Trophoblast cell (in vitro differentiated cells and primary cell): ENCODE data around the gene RHOG.

ENCODE experiments used
- DNase-seq, 2 donors: peaks; one replicate each; pipeline ENCODE4 v3.0.0-alpha.2; 2016
- H2AFZ ChIP-seq: 2 replicates; pipeline ENCODE4 v1.6.1; 2013; ENCODE audit warnings: low read length, moderate library complexity, mild to moderate bottlenecking; ENCODE audit not compliant: insufficient read depth, poor library complexity
- H2AK5ac ChIP-seq: 2 replicates; pipeline ENCODE4 v1.6.1; 2013; ENCODE audit warnings: mild to moderate bottlenecking, low read length
- H2BK120ac ChIP-seq: 2 replicates; pipeline ENCODE4 v1.6.1; 2013; ENCODE audit warnings: low read length, mild to moderate bottlenecking, moderate library complexity; ENCODE audit not compliant: insufficient read depth, poor library complexity
- H2BK12ac ChIP-seq: 2 replicates; pipeline ENCODE4 v1.6.1; 2013; ENCODE audit warnings: mild to moderate bottlenecking, low read length, moderate library complexity
- H2BK5ac ChIP-seq: 2 replicates; pipeline ENCODE4 v1.6.1; 2013; ENCODE audit warnings: low read length, low read depth, moderate library complexity, mild to moderate bottlenecking; ENCODE audit not compliant: poor library complexity
- H3K14ac ChIP-seq: 2 replicates; pipeline ENCODE4 v1.6.1; 2013; ENCODE audit warnings: mild to moderate bottlenecking, low read length
- H3K18ac ChIP-seq: 2 replicates; pipeline ENCODE4 v1.6.1; 2013; ENCODE audit warnings: mild to moderate bottlenecking, low read length
- H3K23ac ChIP-seq: 2 replicates; pipeline ENCODE4 v1.6.1; 2013; ENCODE audit warnings: low read length
- H3K27ac ChIP-seq: 2 replicates; pipeline ENCODE4 v1.5.1; 2013; ENCODE audit warnings: low read depth, mild to moderate bottlenecking, inconsistent platforms, low read length, moderate library complexity
- H3K27me3 ChIP-seq: 2 replicates; pipeline ENCODE4 v1.6.1; 2013; ENCODE audit warnings: inconsistent platforms, mild to moderate bottlenecking, low read length, moderate library complexity; ENCODE audit not compliant: insufficient read depth
- H3K36me3 ChIP-seq, 2 experiments: 1 replicate in 1 of 2; 2 replicates in 1 of 2; pipeline ENCODE4 v1.6.1; 2013; ENCODE audit warnings: low read length in 2 of 2, mild to moderate bottlenecking in 2 of 2, moderate library complexity in 1 of 2; ENCODE audit not compliant: insufficient read depth in 2 of 2, control insufficient read depth in 1 of 2
- H3K4ac ChIP-seq: 2 replicates; pipeline ENCODE4 v1.6.1; 2013; ENCODE audit warnings: low read depth, mild to moderate bottlenecking, low read length, moderate library complexity
- H3K4me1 ChIP-seq, 2 experiments: 1 replicate in 1 of 2; 2 replicates in 1 of 2; pipeline ENCODE4 v1.6.1; 2013; ENCODE audit warnings: low read length in 2 of 2, mild to moderate bottlenecking in 2 of 2, moderate library complexity in 1 of 2; ENCODE audit not compliant: insufficient read depth in 2 of 2, control insufficient read depth in 1 of 2
- H3K4me2 ChIP-seq: 2 replicates; pipeline ENCODE4 v1.6.1; 2013; ENCODE audit warnings: inconsistent platforms, mild to moderate bottlenecking, low read length, moderate library complexity
- H3K4me3 ChIP-seq: 2 replicates; pipeline ENCODE4 v1.5.1; 2013; ENCODE audit warnings: mild to moderate bottlenecking, low read depth, low read length, inconsistent platforms
- H3K79me1 ChIP-seq: one replicate; pipeline ENCODE4 v1.6.1; 2013; ENCODE audit warnings: low read length
- H3K79me2 ChIP-seq: 2 replicates; pipeline ENCODE4 v1.6.1; 2013; ENCODE audit warnings: low read length, mild to moderate bottlenecking; ENCODE audit not compliant: control insufficient read depth, insufficient read depth, poor library complexity
- H3K9ac ChIP-seq: 2 replicates; pipeline ENCODE4 v1.6.1; 2013; ENCODE audit warnings: mild to moderate bottlenecking, low read length
- H3K9me3 ChIP-seq: 2 replicates; pipeline ENCODE4 v1.6.1; 2013; ENCODE audit warnings: low read depth, mild to moderate bottlenecking, control low read depth, inconsistent platforms, low read length; ENCODE audit not compliant: insufficient read depth
- H4K12ac ChIP-seq: 2 replicates; pipeline ENCODE4 v1.6.1; 2013; ENCODE audit warnings: low read depth, mild to moderate bottlenecking, low read length, moderate library complexity
- H4K8ac ChIP-seq: 2 replicates; pipeline ENCODE4 v1.6.1; 2013; ENCODE audit warnings: low read depth, mild to moderate bottlenecking, low read length, moderate library complexity
- H4K91ac ChIP-seq: one replicate; pipeline ENCODE4 v1.6.1; 2013; ENCODE audit warnings: low read depth, mild to moderate bottlenecking, low read length, moderate library complexity
- WGBS: extraction: QIAGEN DNeasy Blood & Tissue Kit; methylation state at CpG from one replicate; pipeline ENCODE4 v1.1.7; 2013; ENCODE audit warnings: missing lambda C conversion rate; ENCODE audit not compliant: insufficient read length, insufficient coverage; ENCODE audit errors: extremely low coverage; 5-methylcytosine and 5-hydroxymethylcytosine counted together

RHOG gene

GRCh38 chr11:3833449-3833848, 7.3 kb downstream of the RHOG start:
- Histone ChIP-seq H3K9ac (no peak overlapping the region), H3K36me3 (peaks cover 7 to 15% of the 10 kb centered on the region in 2 experiments), H3K18ac (no peak overlapping the region), H3K4ac (no peak overlapping the region), H3K4me2 (no peak overlapping the region), H2AFZ (no peak overlapping the region), H2BK12ac (no peak overlapping the region), H3K23ac (no peak overlapping the region), H3K4me1 (peaks cover 7 to 19% of the 10 kb centered on the region in 2 experiments), H3K27me3 (no peaks in the 10 kb centered on the region), H3K27ac (no peak overlapping the region), H3K9me3 (no peaks in the 10 kb centered on the region), H4K8ac (no peak overlapping the region), H3K14ac (no peak overlapping the region), H2BK120ac (no peak overlapping the region), H3K79me1 (no peaks in the 10 kb centered on the region), H3K79me2 (peaks cover 4% of the 10 kb centered on the region), H3K4me3 (no peak overlapping the region), H2AK5ac (no peak overlapping the region), H4K12ac (no peak overlapping the region), H2BK5ac (no peak overlapping the region), H4K91ac (no peak overlapping the region)
- WGBS = no CpG with 5 or more reads among the region's 2 CpGs
- DNase-seq = no peak

GRCh38 chr11:3832816-3833215, 7.9 kb downstream of the RHOG start:
- no peak overlapping the region for H3K4me3 ChIP-seq
- WGBS = no CpG with 5 or more reads among the region's 2 CpGs
- H4K91ac ChIP-seq = no peak overlapping the region

GRCh38 chr11:3831378-3832239, 9.2 kb downstream of the RHOG start:
- Histone ChIP-seq H3K4ac (peak overlapping the region; percentile 4), H2BK12ac (no peak overlapping the region), H3K79me2 (peaks cover 2% of the 10 kb centered on the region), H3K36me3 (peaks cover 22 to 31% of the 10 kb centered on the region in 2 experiments), H4K12ac (no peak overlapping the region), H3K18ac (no peak overlapping the region), H4K8ac (no peak overlapping the region), H3K27me3 (no peaks in the 10 kb centered on the region), H2BK120ac (no peak overlapping the region), H3K9ac (no peak overlapping the region), H2BK5ac (no peak overlapping the region), H2AK5ac (no peak overlapping the region), H3K79me1 (no peaks in the 10 kb centered on the region), H2AFZ (no peak overlapping the region), H3K4me2 (no peak overlapping the region), H3K4me3 (no peak overlapping the region), H3K23ac (no peak overlapping the region), H3K14ac (no peak overlapping the region), H3K27ac (no peak overlapping the region), H3K4me1 (peaks cover 0 to 9% of the 10 kb centered on the region in 2 experiments), H3K9me3 (no peaks in the 10 kb centered on the region), H4K91ac (no peak overlapping the region)
- no peak for DNase-seq
- no CpG with 5 or more reads among the region's 13 CpGs for WGBS

More at GRCh38 chr11:3832816-3833215, 7.9 kb downstream of the RHOG start:
- H3K79me2 ChIP-seq = peaks cover 4% of the 10 kb centered on the region
- H3K27ac ChIP-seq = no peak overlapping the region
- H3K18ac ChIP-seq = no peak overlapping the region
- H3K9ac ChIP-seq = no peak overlapping the region
- H2AFZ ChIP-seq = no peak overlapping the region
- H2AK5ac ChIP-seq = no peak overlapping the region
- no peak for DNase-seq
- H3K14ac ChIP-seq = no peak overlapping the region
- H3K27me3 ChIP-seq = no peaks in the 10 kb centered on the region
- no peak overlapping the region for H2BK5ac ChIP-seq
- no peak overlapping the region for H3K23ac ChIP-seq
- no peak overlapping the region for H4K8ac ChIP-seq
- no peaks in the 10 kb centered on the region for H3K79me1 ChIP-seq
- peaks cover 10 to 18% of the 10 kb centered on the region in 2 experiments for H3K36me3 ChIP-seq
- H2BK120ac ChIP-seq = no peak overlapping the region
- H3K4me2 ChIP-seq = no peak overlapping the region
- no peak overlapping the region for H3K4ac ChIP-seq
- H3K9me3 ChIP-seq = no peaks in the 10 kb centered on the region
- H3K4me1 ChIP-seq = peaks cover 5 to 15% of the 10 kb centered on the region in 2 experiments
- no peak overlapping the region for H2BK12ac ChIP-seq
- H4K12ac ChIP-seq = no peak overlapping the region

GRCh38 chr11:3830730-3831129, 10.0 kb downstream of the RHOG start:
- Histone ChIP-seq H4K91ac (no peak overlapping the region), H2AK5ac (no peak overlapping the region), H4K8ac (no peak overlapping the region), H4K12ac (no peak overlapping the region), H3K23ac (no peak overlapping the region), H2BK5ac (no peak overlapping the region), H2BK12ac (no peak overlapping the region), H3K4me1 (peaks cover 0 to 9% of the 10 kb centered on the region in 2 experiments), H3K4me3 (no peak overlapping the region), H3K18ac (no peak overlapping the region), H3K79me1 (no peaks in the 10 kb centered on the region), H2BK120ac (no peak overlapping the region), H3K9ac (no peak overlapping the region), H2AFZ (no peak overlapping the region), H3K14ac (no peak overlapping the region), H3K27ac (no peak overlapping the region), H3K36me3 (peaks cover 27 to 38% of the 10 kb centered on the region in 2 experiments), H3K4ac (no peak overlapping the region), H3K9me3 (no peaks in the 10 kb centered on the region), H3K79me2 (peaks cover 2% of the 10 kb centered on the region), H3K27me3 (no peaks in the 10 kb centered on the region), H3K4me2 (no peak overlapping the region)
- WGBS = no CpG with 5 or more reads among the region's 1 CpG
- DNase-seq = no peak
